Pons (tissue), 1 donor: Measurements from ENCODE around the gene MICAL3.

ENCODE experiments used
- DNase-seq: peaks from one replicate; pipeline ENCODE4 v3.0.0-alpha.2; 2016; ENCODE audit warnings: low spot score

The MICAL3 gene

GRCh38 chr22:17754233-17754925 is 270.0 kb downstream of the MICAL3 start:
- no peak for DNase-seq

- DNase-seq: no peak
Observed at GRCh38 chr22:17753401-17753989, 270.9 kb downstream of the MICAL3 start.

- no peak for DNase-seq
Observed at GRCh38 chr22:17751596-17751995, 272.8 kb downstream of the MICAL3 start.

GRCh38 chr22:17749605-17750395 is 274.6 kb downstream of the MICAL3 start:
- DNase-seq: no peak

DNA sequence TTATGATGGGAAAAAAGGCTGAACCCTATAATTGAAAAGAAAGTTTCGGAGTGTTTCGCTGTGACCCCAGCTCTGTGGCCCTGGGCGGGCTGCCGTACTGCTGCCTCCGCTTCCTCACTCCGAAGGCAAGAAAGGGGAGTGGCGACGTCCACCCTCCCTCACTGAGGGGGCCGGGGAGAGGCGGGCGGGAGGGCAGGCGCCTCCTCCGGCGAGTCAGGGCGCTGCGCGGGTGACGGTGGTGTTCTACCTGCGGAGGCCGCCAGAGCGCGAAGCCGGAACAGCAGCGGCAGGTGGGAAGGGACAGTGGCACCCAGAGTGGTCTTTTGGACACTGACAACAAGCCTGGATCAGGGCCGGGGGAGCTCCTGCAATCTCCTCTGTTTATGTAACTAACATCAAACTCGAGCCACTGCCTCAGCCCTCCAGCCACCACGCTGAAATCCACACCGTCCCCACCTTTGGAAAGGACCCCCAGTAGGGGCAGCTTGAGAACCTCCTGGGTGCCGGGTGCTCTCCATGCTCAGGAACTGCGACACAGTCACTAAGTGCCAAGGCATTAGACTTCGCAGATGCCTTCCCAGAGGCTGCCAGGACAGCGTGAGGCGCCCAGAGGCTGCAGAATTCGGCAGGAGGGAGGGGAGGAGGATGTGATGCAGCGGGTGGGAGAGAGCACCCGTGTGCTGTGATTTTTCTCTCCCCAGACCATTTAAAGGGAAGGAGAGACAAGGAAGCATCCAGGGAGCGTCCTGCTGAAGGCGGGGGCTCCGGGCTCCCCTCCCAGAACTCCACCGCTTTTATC is 275.6 kb downstream of the MICAL3 start:
- no peak for DNase-seq

GRCh38 chr22:17746916-17747315 is 277.4 kb downstream of the MICAL3 start:
- no peak for DNase-seq

DNA sequence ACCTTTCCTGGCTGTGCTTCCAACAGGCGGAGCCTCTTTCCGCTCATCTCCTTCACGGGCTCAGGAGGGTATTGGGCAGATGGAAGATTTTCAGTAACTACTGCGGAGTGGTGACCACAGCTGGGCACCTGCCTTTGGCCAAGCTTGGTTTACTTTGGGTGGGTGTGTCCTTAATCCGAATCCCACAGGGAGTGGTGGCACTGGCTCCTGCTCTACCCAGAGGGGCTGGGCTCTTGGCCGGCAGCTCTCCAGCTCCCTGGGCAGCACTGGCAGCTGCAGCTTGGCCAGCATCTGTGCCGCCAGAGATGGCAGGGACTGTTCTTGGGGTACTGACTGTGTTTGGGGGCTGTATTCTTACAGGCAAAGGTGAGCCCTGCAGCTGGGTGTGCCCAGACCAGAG is 279.9 kb downstream of the MICAL3 start:
- no peak for DNase-seq

DNA sequence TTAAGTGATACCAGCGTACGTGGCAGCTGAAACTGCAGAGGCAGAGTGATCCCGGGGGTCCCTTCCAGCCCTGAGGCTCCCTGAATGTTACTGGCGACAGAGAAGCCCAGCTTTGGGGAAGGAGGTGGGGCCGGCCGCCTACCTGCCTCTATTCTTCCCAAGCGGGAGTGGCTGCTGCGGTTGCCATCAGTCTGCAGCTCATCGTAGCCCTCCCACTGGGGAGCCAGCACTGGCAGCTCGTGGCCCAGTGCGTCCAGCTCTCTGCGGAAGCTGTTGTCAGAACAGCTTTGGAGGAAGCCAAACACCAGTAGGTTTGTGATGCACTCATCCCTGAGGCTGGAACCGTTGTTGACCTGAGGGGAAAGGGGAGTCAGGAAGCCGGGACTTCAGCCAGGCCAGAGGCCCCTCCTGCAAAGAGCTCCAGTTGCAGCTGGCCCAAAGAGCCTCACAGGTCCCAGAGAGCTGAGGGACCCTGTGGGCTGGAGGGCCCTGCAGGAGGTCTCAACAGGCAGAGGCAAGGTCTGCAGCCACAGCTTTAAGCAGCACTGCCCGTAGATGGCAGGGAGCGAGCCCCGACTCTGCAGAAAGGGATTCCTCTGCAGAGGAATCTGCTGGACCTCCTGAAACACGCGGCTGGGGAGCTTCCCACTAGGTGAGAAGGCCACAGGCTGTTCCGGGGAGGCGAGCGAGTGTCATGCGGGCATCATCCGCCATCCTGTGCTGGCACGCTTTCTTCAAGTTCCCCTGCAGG is 280.5 kb downstream of the MICAL3 start:
- DNase-seq: no peak

GRCh38 chr22:17742527-17742902 is 281.8 kb downstream of the MICAL3 start:
- DNase-seq: no peak

GRCh38 chr22:17741866-17742526 is 282.4 kb downstream of the MICAL3 start:
- DNase-seq: no peak

GRCh38 chr22:17739196-17739975 is 285.0 kb downstream of the MICAL3 start:
- DNase-seq: no peak

DNA sequence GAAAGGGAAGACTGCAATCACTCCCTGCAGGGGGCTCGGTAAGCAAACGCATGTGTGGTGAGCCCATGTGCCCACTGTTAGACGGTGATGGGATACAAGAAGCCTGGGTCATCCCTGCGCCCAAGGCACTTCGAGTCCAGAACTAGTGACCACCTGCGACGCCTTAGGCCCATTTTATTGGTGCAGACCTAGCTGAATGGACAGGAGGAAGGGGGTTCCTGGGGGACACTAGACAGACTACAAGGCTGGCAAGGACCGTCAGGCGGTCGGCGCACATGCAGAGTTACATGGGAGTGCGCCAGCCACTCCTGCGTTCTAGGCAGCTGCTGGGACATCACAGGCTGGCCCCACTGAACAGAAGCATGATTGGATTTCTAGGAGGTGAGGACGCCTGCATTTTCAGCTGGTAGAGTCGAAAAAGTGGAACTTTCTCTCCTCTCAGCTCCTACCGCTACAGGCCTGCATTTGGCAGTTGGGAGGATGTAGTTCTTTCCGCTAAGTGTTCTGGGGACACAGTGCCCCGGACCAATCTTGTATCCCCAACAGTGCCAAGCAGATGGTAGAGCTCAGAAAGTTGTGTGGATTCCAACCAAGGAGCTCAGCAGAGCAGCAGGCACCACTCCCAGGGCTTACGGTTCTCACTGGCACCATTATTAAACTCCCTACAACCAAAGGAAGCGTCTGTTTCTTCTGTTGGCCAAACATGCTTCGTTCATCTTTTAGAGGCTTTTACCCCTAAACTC is 285.8 kb downstream of the MICAL3 start:
- no peak for DNase-seq
